Hippocampal formation (tissue), 2 donors: ENCODE results near the gene CLCA2.

Experiments used
- DNase-seq, 2 donors: peaks; one replicate each; lab custom pipeline; 2025; lab: John Stamatoyannopoulos, UW

The CLCA2 gene

DNA sequence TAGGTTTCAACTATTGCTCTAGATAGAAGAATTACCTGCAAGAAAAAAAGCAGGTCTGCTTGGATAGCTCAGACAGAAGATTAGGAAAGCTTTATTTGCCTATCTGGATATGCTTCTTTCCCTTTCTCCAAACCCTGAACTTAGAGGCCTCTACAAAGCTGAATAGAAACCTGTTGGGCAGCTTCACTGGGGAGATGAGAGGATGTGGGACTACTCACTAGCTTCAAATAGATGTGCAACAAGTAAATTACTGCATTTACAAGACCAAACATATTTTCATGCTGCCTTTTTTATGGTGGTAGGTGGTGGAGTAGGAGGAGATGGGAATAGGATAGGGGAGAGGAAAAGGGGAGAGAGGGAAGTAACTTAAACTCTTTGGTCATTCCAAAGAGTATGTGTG, 6.4 kb downstream of the CLCA2 start:
- no peak for DNase-seq

DNA sequence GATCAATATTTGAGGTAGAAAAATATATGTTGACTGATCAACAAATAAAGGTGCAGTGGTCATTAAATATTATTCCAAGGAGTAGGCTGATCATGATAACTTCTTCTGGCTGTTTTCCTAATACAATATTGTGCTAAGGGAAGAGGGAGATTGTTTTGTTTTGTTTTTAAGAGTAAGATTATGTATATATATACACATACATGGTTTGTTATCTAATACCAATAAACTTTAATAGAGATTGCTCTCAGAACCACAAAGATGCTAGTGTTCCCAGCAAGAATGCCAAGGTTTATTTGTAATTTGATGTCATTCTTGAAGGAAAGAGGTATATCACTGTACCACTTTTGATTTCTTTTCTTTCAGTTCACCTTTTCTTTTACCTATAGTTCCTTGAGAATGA, 10.1 kb downstream of the CLCA2 start:
- no peak for DNase-seq

DNA sequence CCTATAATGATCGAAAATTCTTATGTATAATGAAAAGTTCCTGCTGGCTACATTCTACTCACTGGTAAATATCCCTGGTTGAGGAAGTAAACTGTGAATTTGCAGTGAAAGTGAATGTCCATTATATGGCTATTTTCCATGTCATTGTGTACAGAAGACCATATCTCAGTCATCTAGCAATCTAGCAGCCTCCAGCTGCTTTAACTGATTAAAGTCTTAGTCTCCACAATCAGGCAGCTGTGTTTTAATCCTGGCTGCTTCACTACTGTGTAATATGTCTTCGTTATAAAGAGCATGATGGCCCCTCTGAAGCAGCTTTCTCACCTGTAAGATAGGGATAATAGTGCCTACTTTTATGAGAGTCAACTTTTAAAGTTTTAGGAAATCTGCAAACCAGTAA, 11.4 kb downstream of the CLCA2 start:
- no peak for DNase-seq

DNA sequence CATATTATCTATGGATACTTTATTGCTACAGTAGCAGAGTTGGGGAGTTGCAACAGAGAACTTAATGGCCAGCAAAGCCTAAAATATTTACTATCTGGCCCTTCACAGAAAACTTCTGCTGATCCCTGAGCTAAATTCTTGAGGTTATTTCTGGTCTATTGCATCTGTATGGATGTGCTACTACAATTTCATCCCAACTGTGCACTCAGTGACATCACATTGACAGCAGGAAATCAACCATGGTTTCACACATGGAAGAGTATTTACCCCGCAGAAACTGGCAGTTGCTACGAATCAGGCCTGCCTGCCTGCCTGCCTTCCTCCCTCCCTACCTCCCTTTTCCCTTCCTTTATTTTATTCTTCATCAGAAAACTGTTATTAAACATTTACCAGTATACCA, 12.1 kb downstream of the CLCA2 start:
- no peak for DNase-seq

DNA sequence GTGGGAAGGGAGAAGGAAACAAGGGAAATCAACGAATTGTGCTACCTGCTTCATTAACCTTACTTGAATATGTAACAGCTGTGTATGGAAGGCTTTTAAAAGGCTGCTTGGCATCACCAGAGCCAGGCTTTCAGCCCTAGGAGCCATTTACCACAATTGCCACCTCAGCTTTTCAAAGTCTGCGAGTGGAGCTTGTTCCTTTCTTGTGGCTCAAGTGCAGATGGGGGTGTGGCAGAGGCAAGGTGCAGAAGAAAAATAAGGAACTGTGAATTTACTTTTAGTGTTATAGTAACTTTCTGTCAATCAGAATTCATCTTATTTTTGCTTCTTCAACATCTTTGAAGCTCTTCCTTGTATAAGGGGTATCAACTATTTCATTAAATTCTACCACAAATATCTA, 17.6 kb downstream of the CLCA2 start:
- no peak for DNase-seq

DNA sequence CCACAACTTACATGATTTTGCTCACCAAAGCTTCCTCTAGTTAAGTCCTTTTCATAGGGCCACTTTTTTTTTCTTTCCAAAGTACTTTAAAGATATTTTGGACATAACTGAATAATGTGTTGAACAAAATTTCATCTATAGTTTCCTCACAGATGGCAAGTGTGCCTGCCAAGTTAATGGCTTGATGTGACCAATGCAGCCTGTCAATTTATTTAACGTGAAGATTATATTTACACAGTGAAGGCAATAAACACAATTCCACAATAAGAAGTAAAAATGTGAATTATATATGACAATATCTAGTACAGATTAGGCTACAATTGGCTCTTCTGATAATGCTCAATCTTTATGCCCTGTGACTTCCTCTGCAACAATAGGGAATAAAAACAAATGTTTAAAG, 18.0 kb downstream of the CLCA2 start:
- DNase-seq: no peak

DNA sequence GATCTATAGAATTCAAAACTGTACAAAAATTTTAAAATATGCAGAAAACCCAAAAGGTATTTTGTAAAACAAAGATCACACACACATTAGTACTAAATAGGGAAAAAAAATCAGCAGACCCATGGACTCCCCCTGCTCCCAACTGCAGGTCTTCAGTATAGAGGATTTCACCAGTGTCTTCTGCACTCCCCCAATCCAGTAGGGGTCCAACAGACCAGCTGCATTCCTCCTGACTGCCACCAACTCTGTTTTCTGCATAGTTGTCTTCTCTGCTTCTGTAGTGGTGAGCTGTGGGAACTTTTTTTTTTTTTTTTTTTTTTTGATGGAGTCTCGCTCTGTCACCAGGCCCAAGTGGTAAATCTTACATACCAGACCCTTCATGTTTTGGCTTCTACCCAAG, 21.9 kb downstream of the CLCA2 start:
- DNase-seq: no peak

DNA sequence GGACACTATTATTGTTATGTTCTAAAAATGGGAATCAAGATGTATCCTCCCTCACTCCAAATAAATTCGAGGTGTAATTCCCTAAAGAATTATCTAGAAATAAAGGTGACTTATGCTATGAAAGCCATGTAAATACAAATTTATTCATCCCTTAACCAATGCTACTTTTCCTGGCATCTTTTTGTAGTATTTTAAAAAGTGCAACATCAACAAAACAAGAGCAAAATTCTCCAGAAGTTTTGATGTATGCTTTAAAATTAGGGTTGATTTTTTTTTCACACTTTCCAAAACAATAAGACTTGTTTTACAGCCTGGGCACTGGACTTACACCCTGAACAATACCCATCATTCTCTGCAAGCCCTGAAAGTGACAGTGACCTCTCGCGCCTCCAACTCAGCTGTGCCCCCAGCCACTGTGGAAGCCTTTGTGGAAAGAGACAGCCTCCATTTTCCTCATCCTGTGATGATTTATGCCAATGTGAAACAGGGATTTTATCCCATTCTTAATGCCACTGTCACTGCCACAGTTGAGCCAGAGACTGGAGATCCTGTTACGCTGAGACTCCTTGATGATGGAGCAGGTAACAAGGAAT, 23.3 kb downstream of the CLCA2 start:
- peak; percentile 48 to 84 for DNase-seq

DNA sequence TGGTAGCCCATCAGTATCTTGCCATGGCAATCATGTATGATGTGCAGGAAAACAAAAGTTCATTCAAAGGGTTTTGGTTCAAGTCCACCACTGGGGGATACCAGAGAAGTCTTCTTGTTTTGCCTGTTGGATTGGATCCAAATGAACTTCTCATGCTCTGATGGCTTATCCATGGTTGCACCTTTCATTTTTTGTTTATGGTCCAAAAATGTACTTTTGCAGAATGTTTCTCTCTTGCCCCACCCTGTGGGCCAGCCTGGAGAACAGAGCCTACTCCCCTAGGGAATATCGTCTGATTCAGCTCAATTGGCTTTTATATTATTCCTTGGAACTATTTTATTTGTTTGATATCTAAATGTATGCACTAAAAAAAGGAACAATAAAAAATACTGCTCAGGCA, 24.7 kb downstream of the CLCA2 start:
- DNase-seq: no peak

DNA sequence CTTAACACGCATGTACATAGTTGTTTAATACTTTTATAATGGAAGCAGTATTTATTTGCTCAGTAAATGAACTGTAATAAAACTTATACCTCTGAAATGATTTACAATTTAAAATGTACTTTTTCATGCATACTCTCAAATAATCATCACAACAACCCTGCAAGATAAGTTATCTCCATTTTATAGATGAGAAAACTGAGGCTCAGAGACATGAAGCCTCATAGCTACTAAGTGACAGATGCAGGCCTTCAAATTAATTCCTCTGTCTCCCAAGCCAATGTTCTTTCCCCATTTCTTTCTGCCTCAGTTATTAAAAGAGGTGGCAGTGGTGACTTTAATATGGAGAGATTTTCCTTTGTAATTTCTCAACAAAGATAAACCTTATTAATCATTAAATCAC, 25.1 kb downstream of the CLCA2 start:
- DNase-seq: no peak

DNA sequence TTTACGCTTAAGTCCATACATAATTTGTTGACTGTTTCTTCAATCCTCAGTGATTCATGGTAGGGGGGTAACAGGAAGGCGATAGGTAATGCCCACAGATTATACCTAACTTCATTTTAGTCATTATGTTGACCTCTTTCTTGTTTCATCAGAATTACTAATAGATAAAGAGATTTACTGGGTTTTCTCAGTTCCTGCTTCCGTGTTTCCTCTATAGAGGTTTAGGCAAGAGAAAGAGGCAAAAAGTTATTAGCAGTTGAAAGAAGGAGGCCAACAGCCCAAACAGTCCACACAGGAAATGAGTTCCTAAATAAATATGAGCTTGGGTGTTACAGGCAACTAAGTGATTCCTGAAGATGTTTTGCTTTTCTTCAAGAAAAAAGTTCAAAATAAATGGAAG, 26.9 kb downstream of the CLCA2 start:
- DNase-seq: no peak

DNA sequence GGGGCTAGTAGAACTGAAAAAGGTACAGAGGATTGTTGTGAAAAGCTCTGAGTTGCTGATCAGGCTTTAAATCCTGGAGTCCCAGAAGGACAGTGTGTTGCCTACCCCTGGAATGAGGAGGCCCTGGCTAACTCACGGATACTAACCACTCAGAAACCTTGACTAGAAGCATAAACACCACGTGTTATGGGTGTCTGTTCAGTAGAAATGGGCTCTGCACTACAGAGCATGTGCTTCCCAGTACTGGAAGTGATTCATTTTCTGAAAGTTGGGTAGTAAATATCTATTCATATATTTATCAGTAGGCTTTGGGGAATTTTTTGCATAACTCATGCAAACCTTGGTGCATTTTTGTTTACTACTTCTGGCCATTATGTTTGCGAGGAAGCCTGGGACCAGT, 29.7 kb downstream of the CLCA2 start:
- DNase-seq: no peak

DNA sequence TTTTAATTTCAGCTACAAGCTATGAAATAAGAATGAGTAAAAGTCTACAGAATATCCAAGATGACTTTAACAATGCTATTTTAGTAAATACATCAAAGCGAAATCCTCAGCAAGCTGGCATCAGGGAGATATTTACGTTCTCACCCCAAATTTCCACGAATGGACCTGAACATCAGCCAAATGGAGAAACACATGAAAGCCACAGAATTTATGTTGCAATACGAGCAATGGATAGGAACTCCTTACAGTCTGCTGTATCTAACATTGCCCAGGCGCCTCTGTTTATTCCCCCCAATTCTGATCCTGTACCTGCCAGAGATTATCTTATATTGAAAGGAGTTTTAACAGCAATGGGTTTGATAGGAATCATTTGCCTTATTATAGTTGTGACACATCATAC, 31.1 kb downstream of the CLCA2 start:
- DNase-seq: no peak

DNA sequence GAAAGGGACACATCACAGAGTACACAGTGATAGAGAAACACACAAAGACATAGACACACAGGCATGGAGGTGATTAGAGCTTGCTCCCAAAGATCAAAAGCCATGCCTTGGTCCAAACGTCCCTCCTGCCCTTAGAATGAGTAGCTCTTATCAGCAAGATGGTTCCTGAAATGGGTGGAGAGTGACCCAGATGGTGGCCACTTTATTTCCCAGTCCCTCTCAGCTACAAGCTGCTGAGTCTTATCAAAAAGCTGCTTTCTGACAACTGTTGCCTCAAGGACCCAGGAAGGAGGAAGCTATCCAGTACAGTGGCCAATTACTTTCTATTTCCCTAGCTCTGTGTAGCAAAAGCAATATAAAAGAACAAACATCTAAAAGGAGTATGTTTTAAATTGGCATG, 37.0 kb downstream of the CLCA2 start:
- DNase-seq: no peak

DNA sequence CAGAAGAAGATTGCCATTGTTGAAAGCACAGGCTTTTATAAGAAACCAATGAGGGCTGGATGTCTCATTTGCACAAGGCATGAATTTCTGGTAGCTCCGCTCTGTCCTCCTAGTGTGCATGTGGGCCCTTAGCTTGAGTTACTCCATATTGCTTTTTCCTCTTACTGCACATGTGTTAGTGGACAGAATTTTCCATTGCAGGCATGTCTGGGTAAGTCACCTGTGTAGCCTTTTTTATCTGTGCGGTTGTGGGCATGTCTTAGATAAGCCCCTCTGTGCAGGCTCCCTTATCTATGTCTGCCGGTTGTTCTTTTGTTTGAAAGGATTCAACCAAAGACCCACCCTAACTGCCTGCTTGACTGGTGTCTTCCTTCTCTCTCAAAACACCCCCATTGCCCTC, 37.5 kb downstream of the CLCA2 start:
- DNase-seq: no peak

DNA sequence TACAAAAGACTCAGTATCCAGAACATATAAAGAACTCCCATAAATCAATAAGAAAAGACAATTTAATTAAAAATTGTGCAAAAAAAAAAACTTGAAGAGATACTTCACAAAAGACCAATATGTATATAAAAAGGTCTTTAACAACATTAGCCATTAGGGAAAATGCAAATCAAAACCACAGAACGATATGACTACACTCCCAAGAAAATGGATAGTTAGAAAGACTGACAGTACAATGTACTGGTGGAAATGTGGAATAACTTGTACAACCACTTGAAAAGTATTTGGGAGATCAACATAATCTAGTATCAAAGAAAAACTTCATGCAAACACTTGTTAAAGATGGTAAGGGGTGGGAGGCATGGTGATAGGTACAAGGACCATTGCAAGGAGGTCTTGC, 40.8 kb downstream of the CLCA2 start:
- no peak for DNase-seq

DNA sequence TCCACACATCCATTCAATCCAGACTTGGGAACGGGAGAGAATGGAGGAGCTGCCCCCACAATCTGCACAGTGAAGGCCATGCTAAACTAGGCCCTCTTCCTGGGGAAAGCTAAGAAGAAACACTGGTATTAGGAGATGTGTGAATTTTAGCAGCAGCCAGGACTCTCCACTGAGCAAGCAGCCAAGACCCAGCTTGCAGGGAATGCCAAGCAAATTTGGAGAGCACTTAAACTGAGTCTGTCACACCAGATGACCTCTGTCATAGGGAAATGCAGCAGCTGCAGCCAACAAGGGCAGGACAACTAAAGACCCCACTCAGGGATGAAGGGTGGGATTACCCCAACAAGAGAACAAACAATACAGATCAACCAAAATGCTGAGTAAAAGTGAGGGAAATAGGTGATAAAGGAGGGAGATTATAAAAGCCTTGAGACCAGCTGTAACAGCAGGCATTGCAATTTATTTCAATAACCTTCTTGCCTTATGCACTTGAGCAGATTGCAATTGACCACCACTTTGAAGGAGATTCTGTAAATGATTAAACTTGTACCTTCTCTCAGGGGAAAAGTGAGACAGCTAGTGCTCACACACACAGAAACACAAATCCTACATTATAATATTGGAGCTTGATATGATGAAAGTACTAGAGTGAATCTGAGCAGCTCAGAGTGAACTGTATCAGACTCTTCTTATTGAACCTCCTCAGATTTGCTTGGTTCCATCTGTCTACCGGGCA, 42.3 kb downstream of the CLCA2 start:
- no peak for DNase-seq

DNA sequence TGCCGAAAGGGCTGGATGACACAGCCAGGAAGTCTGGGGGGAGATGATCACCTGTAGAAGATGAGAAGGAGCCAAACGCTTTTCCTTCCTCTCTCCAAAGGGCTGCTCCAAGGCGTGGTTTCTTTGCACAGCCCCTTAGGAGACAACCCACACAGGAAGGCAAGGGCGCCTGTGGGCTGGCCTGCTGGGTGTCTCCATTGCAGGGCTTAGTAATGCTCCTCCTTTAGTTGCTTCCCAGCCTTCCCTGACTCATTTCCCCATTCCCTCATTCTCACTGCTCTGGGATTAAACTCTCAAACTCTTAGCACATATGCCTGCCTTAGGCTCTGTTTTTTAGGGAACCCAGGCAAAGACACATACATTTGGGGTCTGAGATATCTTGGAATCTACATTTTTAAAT, 43.0 kb downstream of the CLCA2 start:
- no peak for DNase-seq

DNA sequence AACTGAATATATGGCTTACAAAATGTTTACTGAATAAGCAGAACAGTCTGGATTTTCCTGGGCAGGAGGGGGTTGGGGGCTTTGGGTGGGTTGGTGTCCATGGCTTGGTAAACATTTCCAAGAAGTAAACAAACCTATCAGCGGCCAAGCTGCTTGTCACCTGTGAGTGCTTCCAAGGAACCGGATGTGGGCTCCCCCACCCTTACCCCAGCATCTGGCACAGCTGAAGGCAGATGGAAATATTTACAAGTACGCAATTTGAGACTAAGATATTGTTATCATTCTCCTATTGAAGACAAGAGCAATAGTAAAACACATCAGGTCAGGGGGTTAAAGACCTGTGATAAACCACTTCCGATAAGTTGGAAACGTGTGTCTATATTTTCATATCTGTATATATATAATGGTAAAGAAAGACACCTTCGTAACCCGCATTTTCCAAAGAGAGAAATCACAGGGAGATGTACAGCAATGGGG, 44.6 kb downstream of the CLCA2 start, which contains the start of gene CLCA1:
CLCA1 (plus strand) TSS at position 427 of the 477 bp plus-strand sequence; CDS start at position 472, 45 bp downstream.
- DNase-seq: no peak

DNA sequence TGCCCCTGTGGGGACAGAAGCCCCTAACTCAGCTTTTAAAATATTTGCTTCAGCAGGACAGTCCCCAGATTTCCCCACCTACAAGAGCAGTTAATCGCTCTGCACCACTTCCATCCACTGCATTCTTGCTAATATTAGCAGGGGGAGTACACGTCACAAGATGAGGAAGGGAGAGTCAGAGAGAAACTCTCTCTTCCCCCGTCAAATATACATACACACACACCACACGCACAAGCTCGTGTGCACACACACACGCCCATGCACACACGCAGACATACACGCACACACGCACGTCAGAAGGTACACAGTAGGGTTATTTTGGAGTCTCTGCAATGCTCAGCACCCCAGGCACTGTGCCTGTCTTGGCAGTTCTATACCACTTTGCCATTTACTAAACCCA, 46.9 kb downstream of the CLCA2 start:
- DNase-seq: no peak

DNA sequence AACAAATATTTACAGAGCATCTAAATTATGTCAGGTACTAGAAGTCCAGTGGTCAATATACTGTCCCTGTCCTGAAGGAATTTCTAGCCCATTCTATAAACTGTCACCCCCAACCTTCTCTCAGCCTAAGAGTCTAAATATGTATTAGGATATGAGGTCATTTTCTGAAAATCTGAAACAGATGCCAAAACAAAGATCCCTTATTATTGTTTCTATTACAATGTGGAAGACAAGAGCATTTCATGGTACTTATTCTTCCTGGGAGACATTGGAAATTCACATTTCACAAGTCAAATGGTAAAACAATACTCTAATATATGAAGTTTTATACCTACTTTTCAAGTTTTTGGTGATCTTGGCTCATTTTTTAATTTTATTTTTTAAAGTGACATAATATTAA, 47.3 kb downstream of the CLCA2 start:
- DNase-seq: no peak

DNA sequence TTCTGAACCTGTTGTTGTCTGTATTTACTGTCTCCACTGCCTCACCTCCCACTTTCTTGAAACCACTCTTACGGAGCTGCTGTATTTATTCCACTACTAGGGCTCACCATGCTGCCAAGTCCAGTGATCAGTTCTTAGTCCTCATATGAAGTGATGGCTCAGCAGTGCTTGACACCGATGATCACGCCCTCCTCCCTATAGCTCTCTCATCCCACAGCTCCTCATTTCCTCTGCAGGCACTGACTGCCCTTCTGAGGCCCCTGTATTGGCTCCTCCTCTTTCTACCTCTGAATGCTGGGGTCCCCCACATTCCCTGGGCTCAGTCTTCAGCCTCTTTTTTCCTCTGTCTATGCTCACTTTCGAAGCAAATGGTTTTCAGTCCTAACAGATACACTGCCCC, 48.2 kb downstream of the CLCA2 start:
- no peak for DNase-seq

DNA sequence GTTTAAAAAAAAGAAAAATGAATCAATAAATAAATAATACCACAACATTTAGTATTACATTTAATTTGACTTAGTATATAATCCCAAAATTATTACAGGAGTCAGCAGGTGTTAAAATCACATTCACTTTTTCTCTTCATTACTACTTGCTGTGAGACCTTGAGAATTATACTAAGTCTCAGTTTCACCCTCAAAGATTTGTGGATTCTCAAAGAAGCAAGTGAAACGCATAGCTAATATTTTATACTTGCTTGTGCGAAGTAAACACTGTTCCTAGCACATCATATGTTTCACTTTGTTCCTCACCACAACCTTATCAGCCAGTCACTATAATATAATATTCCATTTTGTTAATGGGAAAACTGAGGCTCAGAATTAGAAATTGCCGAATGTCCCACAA, 48.8 kb downstream of the CLCA2 start:
- no peak for DNase-seq

DNA sequence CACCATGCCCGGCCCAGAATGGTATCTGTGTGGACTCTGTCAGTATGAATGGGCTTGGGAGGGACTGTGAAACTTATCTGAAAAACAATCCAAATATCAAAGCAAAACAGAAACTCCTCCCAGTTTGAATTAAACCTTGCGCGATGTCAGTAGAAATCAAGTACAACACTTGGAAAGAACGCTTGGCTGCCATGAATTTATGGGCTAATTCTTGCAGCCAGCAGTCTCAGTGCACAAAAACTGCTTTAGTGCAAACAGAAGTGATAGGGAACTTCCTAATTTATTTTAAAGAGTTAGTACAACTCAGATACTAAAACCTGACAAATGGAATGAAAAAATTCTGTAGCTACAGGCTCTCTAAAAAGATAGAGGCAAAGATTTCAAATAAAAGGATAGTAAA, 53.3 kb downstream of the CLCA2 start:
- no peak for DNase-seq
